Muscle of leg (tissue), 11 donors: ENCODE results near the gene FAM76A. TPM values are rescaled to one million over a fixed set of nuclear protein-coding genes. Genes with fewer than 3 reads are reported as not detected.
A peak's percentile ranks its signal among the peaks of the same experiment; 100 is the strongest.

Source experiments
- DNase-seq: peaks from one replicate; pipeline ENCODE4 v3.0.0; 2013
- H3K27ac ChIP-seq: one replicate; pipeline ENCODE4 v1.5.1; 2013; ENCODE audit warnings: mild to moderate bottlenecking, low read length, control low read depth
- H3K27me3 ChIP-seq: one replicate; pipeline ENCODE4 v1.6.1; 2013; ENCODE audit warnings: low read length; ENCODE audit not compliant: control insufficient read depth, insufficient read depth
- H3K36me3 ChIP-seq: one replicate; pipeline ENCODE4 v1.6.1; 2013; ENCODE audit warnings: low read length; ENCODE audit not compliant: control insufficient read depth, insufficient read depth
- H3K4me1 ChIP-seq: one replicate; pipeline ENCODE4 v1.6.1; 2013; ENCODE audit warnings: low read length; ENCODE audit not compliant: control insufficient read depth, insufficient read depth
- H3K4me3 ChIP-seq: one replicate; pipeline ENCODE4 v1.5.1; 2013; ENCODE audit warnings: low read length, control low read depth
- H3K9me3 ChIP-seq: replicated peaks from 2 replicates; pipeline ENCODE4 v1.6.1; 2013; ENCODE audit warnings: low read depth, low read length; ENCODE audit not compliant: control insufficient read depth
- WGBS: methylation state at CpG from one replicate; pipeline ENCODE4 v1.1.5; 2013; ENCODE audit warnings: missing lambda C conversion rate; ENCODE audit not compliant: insufficient coverage; 5-methylcytosine and 5-hydroxymethylcytosine counted together
- polyA plus RNA-seq, 8 donors: library from polyadenylated mRNA; unstranded; fragments of 120-200 nt; gene quantifications; one replicate each; pipeline versions ENCODE4 v1.2.1 to v1.2.3, GENCODE V29; 2013; ENCODE audit warnings: inconsistent platforms in 1 of 8, low replicate concordance in 1 of 8; ENCODE audit not compliant: insufficient read length in 8 of 8, insufficient read depth in 1 of 8
- total RNA-seq: library from RNA; stranded (reverse); fragments of 120-200 nt; gene quantifications from one replicate; pipeline ENCODE4 v1.2.4, GENCODE V29; 2013

FAM76A gene
- total and polyA plus RNA-seq, 9 donors: 12.9 to 26.6 (median 18.0) TPM

DNA sequence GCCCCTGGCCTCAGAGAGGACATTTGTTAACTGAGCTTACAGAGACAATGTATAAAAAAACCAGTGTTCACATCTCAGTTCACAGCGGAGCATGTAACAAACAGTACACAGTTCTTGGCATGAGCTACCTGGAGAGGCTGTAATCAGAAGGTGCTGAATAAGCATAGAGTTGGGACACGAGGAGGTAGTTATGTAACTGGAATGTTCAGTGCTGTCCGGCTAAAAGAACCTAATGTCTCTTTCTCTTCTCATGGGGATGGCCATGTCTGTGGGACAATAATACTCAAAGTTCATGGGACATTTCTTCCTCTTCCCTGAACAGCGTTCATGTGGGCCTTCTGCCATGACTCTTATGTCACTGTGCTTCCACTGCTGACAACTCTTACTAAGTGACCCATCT is 30.1 kb downstream of the FAM76A start:
- DNase-seq: no peak
- no peaks in the 10 kb centered on the region for H3K9me3 ChIP-seq
- no peaks in the 10 kb centered on the region for H3K27me3 ChIP-seq
- no peaks in the 10 kb centered on the region for H3K4me1 ChIP-seq
- no peak overlapping the region for H3K4me3 ChIP-seq
- no CpG with 5 or more reads among the region's 4 CpGs for WGBS
- H3K36me3 ChIP-seq: peaks cover 53% of the 10 kb centered on the region
- no peak overlapping the region for H3K27ac ChIP-seq

- no peak for DNase-seq
- 60% methylated on average over 1 of the region's 2 CpGs for WGBS
- no peak overlapping the region for H3K4me3 ChIP-seq
- peaks cover 53% of the 10 kb centered on the region for H3K36me3 ChIP-seq
- no peaks in the 10 kb centered on the region for H3K27me3 ChIP-seq
- no peak overlapping the region for H3K27ac ChIP-seq
- no peaks in the 10 kb centered on the region for H3K4me1 ChIP-seq
- H3K9me3 ChIP-seq: no peaks in the 10 kb centered on the region
These were observed 33.5 kb downstream of the FAM76A start for GRCh38 chr1:27759236-27759635.

DNA sequence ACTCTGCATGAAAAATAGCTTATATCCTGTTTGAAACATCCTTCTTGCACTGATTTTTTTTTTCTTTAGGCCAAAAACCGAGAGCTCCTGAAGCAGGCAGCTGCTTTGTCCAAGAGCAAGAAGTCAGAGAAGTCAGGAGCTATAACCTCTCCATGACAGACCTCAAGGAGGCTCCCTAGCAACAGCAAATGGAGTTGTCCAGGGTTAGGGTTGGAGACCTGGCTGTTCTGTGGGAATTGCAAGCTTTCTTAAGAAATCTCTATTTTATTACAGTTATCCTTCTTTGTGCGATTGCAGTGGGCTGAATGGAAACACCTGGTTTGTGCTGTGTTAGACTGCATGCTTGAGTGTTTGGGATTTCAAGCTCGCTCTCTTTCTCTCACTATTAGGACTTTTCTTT is 34.7 kb downstream of the FAM76A start:
- DNase-seq: peak; percentile 36
- no peaks in the 10 kb centered on the region for H3K27me3 ChIP-seq
- peaks cover 45% of the 10 kb centered on the region for H3K36me3 ChIP-seq

DNA sequence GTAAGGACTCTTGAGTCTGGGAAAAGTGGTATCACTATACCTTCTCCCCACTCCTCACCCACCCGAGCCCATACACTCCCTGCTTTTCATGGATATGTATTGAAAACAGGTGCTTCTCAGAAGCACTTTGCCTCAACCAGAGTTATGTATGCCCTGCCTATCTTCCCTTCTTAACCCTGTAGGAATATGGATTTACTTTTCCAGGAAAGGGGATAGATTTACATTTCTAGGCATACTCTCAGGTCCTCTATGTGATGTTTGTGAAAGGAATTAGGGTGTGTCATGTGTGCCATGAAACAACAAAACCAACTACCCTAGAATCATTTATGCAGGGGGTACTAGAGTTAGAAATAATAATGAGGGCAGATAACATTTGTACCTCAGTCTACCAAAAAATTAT is 36.3 kb downstream of the FAM76A start:
- H3K4me3 ChIP-seq: no peak overlapping the region
- no peaks in the 10 kb centered on the region for H3K9me3 ChIP-seq
- no peaks in the 10 kb centered on the region for H3K27me3 ChIP-seq
- no peak overlapping the region for H3K27ac ChIP-seq
- no CpG with 5 or more reads among the region's 1 CpG for WGBS
- H3K36me3 ChIP-seq: peaks cover 31% of the 10 kb centered on the region
- no peaks in the 10 kb centered on the region for H3K4me1 ChIP-seq
- DNase-seq: no peak

More for the DNA sequence above, 34.7 kb downstream of the FAM76A start:
- WGBS: no CpG with 5 or more reads among the region's 3 CpGs
- Histone ChIP-seq H3K4me1 (no peaks in the 10 kb centered on the region), H3K9me3 (no peaks in the 10 kb centered on the region), H3K4me3 (no peak overlapping the region), H3K27ac (no peak overlapping the region)

GRCh38 chr1:27763358-27763757 is 37.6 kb downstream of the FAM76A start:
- Histone ChIP-seq H3K36me3 (peaks cover 25% of the 10 kb centered on the region), H3K4me3 (no peak overlapping the region), H3K9me3 (no peaks in the 10 kb centered on the region), H3K4me1 (no peaks in the 10 kb centered on the region), H3K27ac (no peak overlapping the region), H3K27me3 (no peaks in the 10 kb centered on the region)
- DNase-seq: no peak
- WGBS: no CpG with 5 or more reads among the region's 4 CpGs

GRCh38 chr1:27770293-27770830 is 44.6 kb downstream of the FAM76A start:
- no peak overlapping the region for H3K4me3 ChIP-seq
- WGBS: no CpG with 5 or more reads among the region's 2 CpGs
- H3K4me1 ChIP-seq: peaks cover 9% of the 10 kb centered on the region
- H3K27me3 ChIP-seq: no peaks in the 10 kb centered on the region
- no peaks in the 10 kb centered on the region for H3K9me3 ChIP-seq
- no peak overlapping the region for H3K27ac ChIP-seq
- DNase-seq: no peak
- no peaks in the 10 kb centered on the region for H3K36me3 ChIP-seq

DNA sequence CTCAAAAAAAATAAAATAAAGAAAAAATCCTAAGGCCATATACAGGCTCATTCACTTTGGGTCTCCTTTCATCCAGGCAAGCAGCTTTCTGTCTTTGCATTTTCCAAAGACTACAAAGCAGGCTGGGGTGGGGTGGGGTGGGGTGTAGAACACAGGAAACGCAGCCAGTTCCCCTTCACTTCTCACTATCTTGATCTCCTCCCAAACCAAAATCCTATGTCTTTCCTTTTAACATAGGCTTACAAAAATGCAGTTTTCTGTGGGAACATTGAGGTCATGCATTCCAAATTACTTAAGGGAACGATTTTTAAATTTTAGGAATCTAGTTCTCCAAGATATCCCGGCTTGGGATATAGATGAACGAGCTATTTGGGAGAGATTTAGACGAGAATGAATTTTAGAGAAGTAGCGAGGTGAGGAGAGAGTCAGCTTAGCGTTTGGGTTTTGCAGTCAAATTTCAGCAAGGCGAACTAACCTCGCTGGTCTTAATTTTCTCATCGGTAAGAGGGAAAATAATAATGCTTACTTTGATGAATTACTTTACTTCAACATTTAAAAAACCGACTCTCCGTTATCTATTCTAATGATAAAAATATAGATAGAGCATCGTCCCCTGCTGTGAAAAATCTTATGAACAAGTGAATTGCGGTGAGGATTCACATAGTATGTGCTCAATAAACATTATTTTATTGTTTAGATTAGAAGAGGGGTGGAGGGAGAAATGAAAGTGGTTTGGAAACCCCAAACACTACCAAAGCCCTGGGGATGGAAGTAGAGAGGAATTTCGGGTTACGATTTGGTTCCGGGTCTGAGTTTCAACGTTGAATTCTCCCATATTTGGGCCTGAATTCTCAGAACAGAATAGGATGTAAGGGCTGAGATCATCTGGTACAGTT is 46.5 kb downstream of the FAM76A start:
- WGBS: 11% methylated on average over 5 of the region's 18 CpGs
- no peaks in the 10 kb centered on the region for H3K27me3 ChIP-seq
- H3K36me3 ChIP-seq: peaks cover 6% of the 10 kb centered on the region
- peak; percentile 87 for DNase-seq
- peak overlapping the region; percentile 91 for H3K4me3 ChIP-seq
- H3K9me3 ChIP-seq: no peaks in the 10 kb centered on the region
- H3K27ac ChIP-seq: peak overlapping the region; percentile 98
- H3K4me1 ChIP-seq: peaks cover 9% of the 10 kb centered on the region

DNA sequence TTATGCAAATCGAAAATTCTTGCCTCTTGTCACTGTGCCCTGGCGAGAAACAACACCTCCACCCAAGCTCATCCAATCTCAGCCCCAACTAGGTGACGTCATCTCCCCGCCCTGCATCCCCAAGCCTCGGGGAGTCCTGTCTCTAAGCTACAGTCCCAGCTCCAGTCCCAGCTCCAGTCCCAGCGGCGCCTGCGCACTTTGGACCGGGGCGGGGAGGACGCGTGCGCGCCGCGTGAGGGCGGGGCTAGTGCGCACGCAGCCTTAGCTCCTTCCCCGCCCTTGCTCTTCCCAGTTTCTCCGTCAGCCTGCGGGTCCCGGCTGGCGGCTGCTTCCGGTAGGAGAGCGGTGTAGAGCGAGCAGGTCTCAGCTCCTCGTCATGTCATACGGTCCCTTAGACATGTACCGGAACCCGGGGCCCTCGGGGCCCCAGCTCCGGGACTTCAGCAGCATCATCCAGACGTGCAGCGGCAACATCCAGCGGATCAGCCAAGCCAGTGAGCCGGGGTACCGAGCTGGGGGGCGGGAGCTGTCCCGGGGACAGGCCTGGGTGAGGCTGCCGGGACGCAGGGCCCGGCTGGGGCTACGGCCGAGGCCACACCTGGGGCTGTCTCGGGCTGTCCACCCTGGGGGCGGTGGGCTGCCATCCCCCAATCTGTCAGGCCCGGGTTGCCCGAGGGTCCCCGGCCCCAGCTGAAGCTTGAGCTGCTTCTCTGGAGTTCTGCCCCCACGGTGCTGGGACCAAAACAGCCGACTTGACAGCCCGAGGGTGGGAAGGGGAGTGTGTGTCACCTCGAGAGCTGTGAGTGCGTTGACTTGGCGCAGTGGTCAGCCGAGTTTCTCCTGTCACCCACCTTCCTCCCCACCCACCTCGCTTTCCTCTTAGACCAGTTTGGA is 47.4 kb downstream of the FAM76A start, which contains the start of gene STX12:
Gene STX12 (plus strand): TSS at position 288 of the 894 bp plus-strand sequence. CDS start 89 bp downstream, at position 377.
- H3K36me3 ChIP-seq: peaks cover 6% of the 10 kb centered on the region
- peak; percentile 100 for DNase-seq
- WGBS: under 1% methylated on average over 46 of the region's 58 CpGs
- H3K4me3 ChIP-seq: peak within 1 kb of the TSS; percentile 91
- peak within 1 kb of the TSS; percentile 98 for H3K27ac ChIP-seq
- no peaks in the 10 kb centered on the region for H3K9me3 ChIP-seq
- no peaks in the 10 kb centered on the region for H3K27me3 ChIP-seq
- H3K4me1 ChIP-seq: peaks cover 9% of the 10 kb centered on the region

DNA sequence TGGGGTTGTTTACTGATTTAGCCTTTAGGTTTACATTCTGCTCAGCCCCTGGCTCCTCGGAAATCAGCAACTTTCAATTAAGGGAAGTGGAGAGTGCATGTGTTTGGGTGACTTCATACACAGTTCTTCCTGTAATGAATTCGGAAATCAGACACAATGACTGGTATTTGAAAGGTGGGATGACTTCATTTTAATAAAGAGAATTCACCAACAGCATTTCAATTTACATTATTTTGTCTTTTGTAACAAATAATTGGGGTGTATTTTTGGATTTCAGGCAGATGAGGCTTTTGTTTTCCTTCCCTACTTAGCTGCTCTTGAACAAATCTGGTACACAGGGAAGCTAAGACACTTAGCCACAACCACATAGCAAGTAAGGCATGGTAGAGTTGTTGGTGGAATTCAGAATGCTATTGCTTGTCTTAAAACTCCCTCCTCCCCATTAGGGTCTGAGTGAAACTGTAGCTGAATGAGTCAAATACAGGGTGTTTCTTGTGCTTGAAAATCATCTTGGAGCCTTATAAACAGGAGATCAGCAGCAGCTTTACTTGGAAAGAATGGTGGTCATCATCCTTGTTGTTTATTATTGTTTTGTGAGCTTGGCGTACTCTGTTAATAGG is 48.2 kb downstream of the FAM76A start:
- peaks cover 6% of the 10 kb centered on the region for H3K36me3 ChIP-seq
- peak overlapping the region; percentile 91 for H3K4me3 ChIP-seq
- H3K4me1 ChIP-seq: peaks cover 9% of the 10 kb centered on the region
- peak; percentile 55 for DNase-seq
- no peaks in the 10 kb centered on the region for H3K27me3 ChIP-seq
- H3K9me3 ChIP-seq: no peaks in the 10 kb centered on the region
- H3K27ac ChIP-seq: peak overlapping the region; percentile 98
- no CpG with 5 or more reads among the region's 3 CpGs for WGBS
